ENCODE measurements around the gene SORBS1.
A peak's percentile ranks its signal among the peaks of the same experiment; 100 is the strongest.

Gene SORBS1

GRCh38 chr10:95291365-95292039 is 269.7 kb downstream of the SORBS1 start:
- peak overlapping the region; percentile 47; the same call in 1 of the 2 replicates for H3K27ac ChIP-seq
- TF ChIP-seq CTCF (conservative IDR thresholded peaks at IDR 0.05) = no peak

GRCh38 chr10:95290461-95291364 is 270.5 kb downstream of the SORBS1 start, which contains the start of gene PDLIM1:
TSS of gene PDLIM1 (minus strand) at chr10:95291003. CDS start at chr10:95290915, 88 bp downstream.
- TF ChIP-seq CTCF (conservative IDR thresholded peaks at IDR 0.05) = peak; percentile 28; the same call in 1 of the 2 replicates
- H3K27ac ChIP-seq = peak within 1 kb of the TSS; percentile 47; the same call in 1 of the 2 replicates

- TF ChIP-seq CTCF (conservative IDR thresholded peaks at IDR 0.05) = no peak
- no peak overlapping the region for H3K27ac ChIP-seq
These were observed 271.2 kb downstream of the SORBS1 start for GRCh38 chr10:95289921-95290421.

- no peak for TF ChIP-seq CTCF (conservative IDR thresholded peaks at IDR 0.05)
- H3K27ac ChIP-seq = no peak overlapping the region
These were observed 271.9 kb downstream of the SORBS1 start for GRCh38 chr10:95289003-95289920.

- H3K27ac ChIP-seq = no peak overlapping the region
- no peak for TF ChIP-seq CTCF (conservative IDR thresholded peaks at IDR 0.05)
These were observed 272.9 kb downstream of the SORBS1 start for GRCh38 chr10:95288303-95288702.

- no peak for TF ChIP-seq CTCF (conservative IDR thresholded peaks at IDR 0.05)
- no peak overlapping the region for H3K27ac ChIP-seq
These were observed 273.9 kb downstream of the SORBS1 start for GRCh38 chr10:95287281-95287680.
